HepG2 (cell line): ENCODE results near the gene CADM1. TPM values are rescaled to one million over a fixed set of nuclear protein-coding genes. Genes with fewer than 3 reads are reported as not detected.

Source experiments
- ATAC-seq: fragments of 200-7000 bp; cut with Tn5 transposase; 3 replicates; pipeline ENCODE4 v1.9.1; 2020; ENCODE audit warnings: mild to moderate bottlenecking, moderate library complexity
- BruUV-seq: library from RNA; stranded (reverse); fragments of 400-500 nt; replicated peaks from 2 replicates; lab custom pipeline; 2021; lab: Mats Ljungman, UMichigan
- CTCF ChIA-PET: fragments of 300-600 bp; formaldehyde crosslinking; extraction: SDS; loops from one replicate; lab custom pipeline; 2021; ENCODE audit warnings: low total read pairs, inconsistent platforms, low intra/inter-chr PET ratio; lab: Yijun Ruan, JAX
- POLR2A ChIA-PET: fragments of 350-600 bp; sonication (Branson Sonifier 250); formaldehyde crosslinking; loops from one replicate; lab custom pipeline; 2020; ENCODE audit warnings: antibody characterized with exemption, inconsistent platforms; lab: Yijun Ruan, JAX
- DNase-seq: peaks from one replicate; pipeline ENCODE4 v3.0.0-alpha.2; 2015; ENCODE audit warnings: low spot score
- FAIRE-seq: peaks from 3 replicates; lab custom pipeline; 2011; peaks lifted over from hg19 to GRCh38; lab: Jason Lieb, UNC
- H2AFZ ChIP-seq: one replicate; pipeline ENCODE4 v1.6.1; 2011; ENCODE audit warnings: low read length, inconsistent platforms
- H3K27ac ChIP-seq: fragments of 300-600 bp; 3 replicates; pipeline ENCODE4 v1.8.0; 2011; ENCODE audit warnings: mixed run types, mild to moderate bottlenecking, mixed read lengths, low read length, inconsistent platforms; ENCODE audit not compliant: insufficient read depth; ENCODE audit errors: extremely low read length
- H3K27me3 ChIP-seq, 2 experiments: fragments of 200-600 bp in 1 of 2; 2 replicates in 1 of 2; 3 replicates in 1 of 2; pipeline versions ENCODE4 v1.6.0 to v1.8.0; 2011; ENCODE audit warnings: low read length in 2 of 2, mild to moderate bottlenecking in 2 of 2, moderate library complexity in 2 of 2, inconsistent platforms in 1 of 2; ENCODE audit not compliant: insufficient read depth in 2 of 2, control insufficient read depth in 1 of 2
- H3K36me3 ChIP-seq, 2 experiments: fragments of 200-600 bp in 1 of 2; replicated peaks in 1 of 2; 2 replicates in 1 of 2; 3 replicates in 1 of 2; pipeline versions ENCODE4 v1.5.1 to v1.8.0; 2011; ENCODE audit warnings: low read length in 2 of 2, inconsistent platforms in 1 of 2; ENCODE audit not compliant: insufficient read depth in 2 of 2, control insufficient read depth in 1 of 2
- H3K4me1 ChIP-seq: 2 replicates; pipeline ENCODE4 v1.5.1; 2012; ENCODE audit warnings: low read length, inconsistent platforms; ENCODE audit not compliant: insufficient read depth
- H3K4me2 ChIP-seq: 2 replicates; pipeline ENCODE4 v1.6.0; 2011; ENCODE audit warnings: low read depth, low read length, inconsistent platforms
- H3K4me3 ChIP-seq, 3 experiments: fragments of 200-600 bp in 1 of 3; sonication (generic), shearing (Covaris generic) in 1 of 3; replicated peaks in 1 of 3; 2 replicates each; pipeline ENCODE4 v1.5.1; 2011 to 2016; ENCODE audit warnings: low read length in 3 of 3, inconsistent platforms in 2 of 3, low read depth in 2 of 3, mild to moderate bottlenecking in 2 of 3, control low read depth in 1 of 3, mixed read lengths in 1 of 3; ENCODE audit not compliant: insufficient read depth in 1 of 3
- H3K79me2 ChIP-seq: one replicate; pipeline ENCODE4 v1.6.1; 2011; ENCODE audit warnings: low read length, inconsistent platforms; ENCODE audit not compliant: insufficient read depth
- H3K9ac ChIP-seq: 2 replicates; pipeline ENCODE4 v1.6.0; 2011; ENCODE audit warnings: mild to moderate bottlenecking, low read depth, low read length, inconsistent platforms; ENCODE audit not compliant: insufficient read depth
- H3K9me3 ChIP-seq: 2 replicates; pipeline ENCODE4 v1.5.1; 2012; ENCODE audit warnings: mild to moderate bottlenecking, low read length
- H4K20me1 ChIP-seq: 2 replicates; pipeline ENCODE4 v1.6.0; 2011; ENCODE audit warnings: inconsistent platforms, mild to moderate bottlenecking, low read length, moderate library complexity; ENCODE audit not compliant: insufficient read depth
- CREB3 ChIP-seq: sonication (generic); formaldehyde crosslinking; IDR thresholded peaks from 2 replicates; pipeline ENCODE4 v1.5.0; 2020; ENCODE audit warnings: missing genetic modification reagents
- DBP ChIP-seq: sonication (generic); formaldehyde crosslinking; IDR thresholded peaks from 2 replicates; pipeline ENCODE4 v1.4.0; 2020; ENCODE audit warnings: missing genetic modification reagents; ENCODE audit errors: not compliant biosample characterization
- HOXA9 ChIP-seq: sonication (generic); formaldehyde crosslinking; IDR thresholded peaks from 2 replicates; pipeline ENCODE4 v1.8.1; 2022; ENCODE audit warnings: missing genetic modification reagents, mild to moderate bottlenecking, moderate library complexity, borderline replicate concordance
- KDM3A ChIP-seq: IDR thresholded peaks from 2 replicates; pipeline ENCODE4 v1.6.1; 2018; ENCODE audit warnings: low read depth, missing compliant biosample characterization
- MAFK ChIP-seq, 2 experiments: IDR thresholded peaks in 1 of 2; conservative IDR thresholded peaks in 1 of 2; 2 replicates each; pipeline ENCODE4 v1.6.1; 2011; ENCODE audit warnings: improper control_type of control experiment in 2 of 2, low read length in 2 of 2
- MIXL1 ChIP-seq: IDR thresholded peaks from 2 replicates; pipeline ENCODE4 v1.6.1; 2016
- SRSF1 ChIP-seq: fragments of 200-400 bp; formaldehyde crosslinking; optimal IDR thresholded peaks from 2 replicates; pipeline ENCODE3; 2017; ENCODE audit warnings: mild to moderate bottlenecking, low read depth, low read length, moderate library complexity
- TRIM24 ChIP-seq: sonication (generic); formaldehyde crosslinking; IDR thresholded peaks from 2 replicates; pipeline ENCODE4 v1.8.0; 2022; ENCODE audit warnings: mild to moderate bottlenecking, missing genetic modification reagents
- ZBTB38 ChIP-seq: sonication (generic); formaldehyde crosslinking; IDR thresholded peaks from 2 replicates; pipeline ENCODE4 v1.5.1; 2020; ENCODE audit warnings: mild to moderate bottlenecking, missing genetic modification reagents
- ZNF30 ChIP-seq: sonication (generic); formaldehyde crosslinking; IDR thresholded peaks from 2 replicates; pipeline ENCODE4 v1.5.0; 2020; ENCODE audit warnings: mild to moderate bottlenecking, missing genetic modification reagents
- ZNF567 ChIP-seq: sonication (generic); formaldehyde crosslinking; IDR thresholded peaks from 2 replicates; pipeline ENCODE4 v1.8.1; 2023; ENCODE audit warnings: mild to moderate bottlenecking, missing genetic modification reagents, borderline replicate concordance
- ZNF883 ChIP-seq: sonication (generic); formaldehyde crosslinking; IDR thresholded peaks from 2 replicates; pipeline ENCODE4 v1.5.1; 2020; ENCODE audit warnings: mild to moderate bottlenecking, missing genetic modification reagents; ENCODE audit errors: not compliant biosample characterization
- ZSCAN12 ChIP-seq: sonication (generic); formaldehyde crosslinking; IDR thresholded peaks from 2 replicates; pipeline ENCODE4 v1.9.0; 2021; ENCODE audit warnings: mild to moderate bottlenecking, missing genetic modification reagents
- in situ Hi-C: cut with HindIII; loops from 2 replicates; pipeline ENCODE4 v1.10.0; 2017; ENCODE audit warnings: low pct_unique_long_range_greater_than_20kb; ENCODE audit not compliant: extremely low pct_ligation_motif_present
- intact Hi-C: fragments of 100-400 bp; cut with micrococcal nuclease; formaldehyde crosslinking; loops from one replicate; pipeline ENCODE4 v1.10.0; 2022; ENCODE audit not compliant: unreplicated experiment
- polyA plus RNA-seq, 8 experiments: library from polyadenylated mRNA; depleted of rRNA in 3 of 8; stranded (reverse) in 7 of 8; unstranded in 1 of 8; fragments of >200 nt; fragmentation: Illumina TruSeq in 4 of 8; extraction: Trizol in 4 of 8; gene quantifications; 2 replicates each; pipeline versions ENCODE4 v1.2.1 to v1.2.3, GENCODE V29; 2011 to 2016; ENCODE audit warnings: low read depth in 4 of 8, missing spikeins in 1 of 8, mixed read lengths in 1 of 8; ENCODE audit not compliant: insufficient read depth in 1 of 8
- total RNA-seq, 5 experiments: library from RNA; depleted of rRNA; stranded (reverse); fragments of >200 nt; fragmentation: Illumina TruSeq; extraction: Trizol; gene quantifications; 2 replicates each; pipeline ENCODE4 v1.2.3, GENCODE V29; 2016; ENCODE audit warnings: low read depth in 1 of 5

The CADM1 gene
- total and polyA plus RNA-seq, 2 of the 13 experiments (the other 11 are each of a cell fraction or from before 2014, with no cell fraction given) = 71.3 to 122 TPM

- TF ChIP-seq HOXA9 (CRISPR knock-in tag) = no peak
- no peak for TF ChIP-seq DBP (CRISPR knock-in tag)
- no peak for TF ChIP-seq CREB3 (CRISPR knock-in tag)
- TF ChIP-seq MAFK (conservative IDR thresholded peaks at IDR 0.05 in 1 of 2, IDR thresholded peaks at IDR 0.05 in 1 of 2; ENCODE audit: low read length in 2 of 2) = no peak
- no peak for TF ChIP-seq ZNF567
- no peak for TF ChIP-seq SRSF1
- no peak for TF ChIP-seq ZBTB38 (CRISPR knock-in tag)
- no peak for TF ChIP-seq MIXL1
- no peak for TF ChIP-seq ZNF883 (CRISPR knock-in tag)
- TF ChIP-seq ZSCAN12 (CRISPR knock-in tag) = no peak
- TF ChIP-seq ZNF30 = no peak
- no peak for TF ChIP-seq TRIM24 (CRISPR knock-in tag)
- no peak for TF ChIP-seq KDM3A (CRISPR knock-in tag)
- FAIRE-seq (no peak), ATAC-seq (no peak), DNase-seq (no peak)
- POLR2A ChIA-PET = interaction anchor here (0.9 kb wide), 1 partner anchor 76 kb away, joined by 3 read pairs; the partner anchor contains the start of gene CADM1
- Histone ChIP-seq H2AFZ (no peak overlapping the region), H4K20me1 (no peaks in the 10 kb centered on the region; the same call in 1 of the 2 replicates), H3K4me2 (no peak overlapping the region), H3K9me3 (no peaks in the 10 kb centered on the region), H3K27me3 (no peaks in the 10 kb centered on the region), H3K36me3 (no peaks in the 10 kb centered on the region), H3K27ac (no peak overlapping the region), H3K4me1 (peaks cover 3% of the 10 kb centered on the region), H3K9ac (no peak overlapping the region), H3K4me3 (no peak overlapping the region), H3K79me2 (peaks cover 15% of the 10 kb centered on the region)
- BruUV-seq = no TSS peak
- intact Hi-C loops (no loop called here), in situ Hi-C loops (no loop called here)
- CTCF ChIA-PET = no interaction called here
Observed at GRCh38 chr11:115428306-115428705, 75.9 kb downstream of the CADM1 start.
